ENCODE results near the gene ZBED1.
"Not testable (repeated sequence)": the region's sequence is repeated elsewhere in the genome, so short reads cannot be mapped to it uniquely, and the experiment has no call there.

ZBED1 gene

GRCh38 chrX:2474280-2474962 is 26.4 kb downstream of the ZBED1 start:
- no peak for DNase-seq (ENCODE audit: low read depth)
- no peak for TF ChIP-seq CTCF (IDR thresholded peaks at IDR 0.05; ENCODE audit: insufficient read depth, low read depth, low read length, missing control alignments)
- no peak overlapping the region for H3K4me3 ChIP-seq (ENCODE audit: low read depth, low read length)

DNA sequence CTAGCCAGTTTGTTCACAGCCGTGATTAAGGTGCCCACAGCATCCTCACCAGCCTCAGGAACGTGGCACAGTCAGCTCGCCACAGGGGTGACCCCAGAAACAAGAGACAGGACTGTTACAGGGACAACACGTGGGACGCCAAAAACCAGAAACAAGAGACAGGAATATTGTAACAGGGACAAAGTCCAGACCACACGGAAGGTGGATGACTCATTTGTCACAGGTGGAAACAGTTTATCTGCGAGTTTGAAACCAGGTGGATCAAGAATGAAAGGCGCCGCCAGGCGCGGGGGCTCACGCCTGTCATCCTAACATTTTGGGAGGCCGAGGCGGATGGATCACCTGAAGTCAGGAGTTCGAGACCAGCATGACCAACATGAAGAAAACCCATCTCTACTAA is 27.7 kb downstream of the ZBED1 start:
- not testable (repeated sequence) for DNase-seq (ENCODE audit: low read depth); H3K4me3 ChIP-seq (ENCODE audit: low read depth, low read length)

DNA sequence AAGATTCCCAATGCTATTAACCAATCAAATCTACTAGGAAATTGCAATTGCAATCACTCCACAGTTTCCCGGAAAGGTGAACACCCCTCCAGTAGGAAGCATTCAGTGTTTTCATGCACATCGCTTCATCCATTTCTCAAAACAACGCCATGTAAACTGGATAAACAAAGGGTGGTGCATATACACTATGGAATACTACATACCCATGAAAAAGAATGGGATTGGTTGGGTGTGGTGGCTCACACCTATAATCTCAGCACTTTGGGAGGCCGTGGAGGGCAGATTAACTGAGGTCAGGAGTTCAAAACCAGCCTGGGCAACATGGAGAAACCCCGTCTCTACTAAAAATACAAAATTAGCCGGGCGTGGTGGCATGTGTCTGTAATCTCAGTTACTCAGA is 29.1 kb downstream of the ZBED1 start:
- no peak for DNase-seq (ENCODE audit: low read depth)
- no peak for TF ChIP-seq CTCF (IDR thresholded peaks at IDR 0.05; ENCODE audit: insufficient read depth, low read depth, low read length, missing control alignments)
- H3K4me3 ChIP-seq (ENCODE audit: low read depth, low read length): no peak overlapping the region

DNA sequence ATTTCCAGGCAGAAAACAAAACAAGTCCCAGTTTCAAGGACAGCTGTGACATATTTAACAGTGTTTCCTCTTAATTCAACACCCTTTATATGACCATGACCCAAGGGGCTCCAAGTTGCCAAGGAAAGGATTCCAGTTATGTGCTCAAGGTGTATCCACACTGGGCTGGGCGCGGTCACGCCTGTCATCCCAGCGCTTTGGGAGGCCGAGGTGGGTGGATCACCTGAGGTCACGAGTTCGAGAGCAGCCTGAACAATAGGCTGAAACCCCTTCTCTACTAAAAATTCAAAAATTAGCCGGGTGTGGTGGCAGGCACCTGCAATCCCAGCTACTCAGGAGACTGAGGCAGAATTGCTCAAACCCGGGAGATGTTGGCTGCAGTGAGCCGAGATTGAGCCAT is 29.6 kb downstream of the ZBED1 start:
- H3K4me3 ChIP-seq (ENCODE audit: low read depth, low read length); DNase-seq (ENCODE audit: low read depth): not testable (repeated sequence)

GRCh38 chrX:2469852-2470251 is 30.9 kb downstream of the ZBED1 start:
- DNase-seq (ENCODE audit: low read depth); H3K4me3 ChIP-seq (ENCODE audit: low read depth, low read length): not testable (repeated sequence)

GRCh38 chrX:2469196-2469685 is 31.5 kb downstream of the ZBED1 start:
- no peak for TF ChIP-seq CTCF (IDR thresholded peaks at IDR 0.05; ENCODE audit: insufficient read depth, low read depth, low read length, missing control alignments)
- no peak overlapping the region for H3K4me3 ChIP-seq (ENCODE audit: low read depth, low read length)
- no peak for DNase-seq (ENCODE audit: low read depth)

- no peak for TF ChIP-seq CTCF (IDR thresholded peaks at IDR 0.05; ENCODE audit: insufficient read depth, low read depth, low read length, missing control alignments)
- no peak for DNase-seq (ENCODE audit: low read depth)
Measured at GRCh38 chrX:2468261-2469195, 32.2 kb downstream of the ZBED1 start.

DNA sequence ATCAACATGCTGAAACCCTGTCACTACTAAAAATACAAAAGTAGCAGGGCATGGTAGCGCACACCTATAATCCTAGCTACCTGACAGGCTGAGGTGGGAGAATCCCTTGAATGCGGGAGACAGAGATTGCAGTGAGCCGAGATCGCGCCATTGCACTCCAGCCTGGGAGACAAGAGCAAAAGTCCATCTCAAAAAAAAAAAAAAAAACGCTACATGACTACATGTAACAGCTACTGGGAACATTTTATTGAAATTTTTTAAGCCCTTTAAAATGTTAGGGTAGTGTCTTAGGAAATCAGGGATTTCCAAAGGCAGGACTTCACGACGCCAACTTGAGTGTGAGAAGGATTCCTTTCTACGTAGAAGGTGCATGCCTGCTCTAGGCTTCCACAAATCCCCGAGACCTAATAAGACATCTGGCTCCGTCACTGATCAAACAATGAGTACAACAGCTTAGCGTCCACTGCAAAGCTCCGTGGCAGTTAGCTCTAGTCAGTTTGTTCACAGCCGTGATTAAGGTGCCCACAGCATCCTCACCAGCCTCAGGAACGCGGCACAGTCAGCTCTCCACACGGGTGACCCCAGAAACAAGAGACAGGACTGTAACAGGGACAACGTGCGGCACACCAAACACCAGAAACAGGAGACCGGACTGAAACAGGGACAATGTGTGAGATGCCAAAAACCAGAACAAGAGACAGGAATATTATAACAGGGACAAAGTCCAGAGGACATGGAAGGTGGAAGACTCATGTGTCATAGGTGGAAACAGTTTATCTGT is 33.7 kb downstream of the ZBED1 start:
- no peak for TF ChIP-seq CTCF (IDR thresholded peaks at IDR 0.05; ENCODE audit: insufficient read depth, low read depth, low read length, missing control alignments)
- no peak overlapping the region for H3K4me3 ChIP-seq (ENCODE audit: low read depth, low read length)
- no peak for DNase-seq (ENCODE audit: low read depth)

More at GRCh38 chrX:2468261-2469195, 32.2 kb downstream of the ZBED1 start:
- no peak overlapping the region for H3K4me3 ChIP-seq (ENCODE audit: low read depth, low read length)
